ENCODE data around the gene BCL7B.
A peak's percentile ranks its signal among the peaks of the same experiment; 100 is the strongest.
"Not testable (repeated sequence)": the region's sequence is repeated elsewhere in the genome, so short reads cannot be mapped to it uniquely, and the experiment has no call there.

Gene BCL7B

GRCh38 chr7:73572767-73573186 lies 15.3 kb upstream of the BCL7B start:
- DNase-seq (ENCODE audit: low spot score): no peak

DNA sequence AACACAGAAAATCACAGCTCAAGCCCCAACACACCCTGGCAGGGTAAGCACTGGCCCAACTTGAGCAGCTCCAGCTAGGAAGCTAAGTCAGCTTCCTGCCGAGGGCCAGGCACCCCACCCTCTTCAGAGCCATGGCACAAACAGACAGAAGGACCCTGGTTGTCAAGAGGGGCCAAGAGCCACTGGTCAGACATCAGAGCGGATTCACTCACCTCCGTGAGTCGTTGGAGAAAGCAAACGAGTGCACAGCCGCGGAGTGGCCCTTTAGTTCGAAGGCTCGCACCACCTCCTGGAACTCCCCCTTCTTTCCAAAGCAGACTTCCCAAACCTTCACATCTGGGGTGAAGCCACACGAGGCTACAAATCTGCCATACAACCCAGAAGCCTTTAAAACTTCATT lies 13.5 kb upstream of the BCL7B start:
- no peak for DNase-seq (ENCODE audit: low spot score)

DNA sequence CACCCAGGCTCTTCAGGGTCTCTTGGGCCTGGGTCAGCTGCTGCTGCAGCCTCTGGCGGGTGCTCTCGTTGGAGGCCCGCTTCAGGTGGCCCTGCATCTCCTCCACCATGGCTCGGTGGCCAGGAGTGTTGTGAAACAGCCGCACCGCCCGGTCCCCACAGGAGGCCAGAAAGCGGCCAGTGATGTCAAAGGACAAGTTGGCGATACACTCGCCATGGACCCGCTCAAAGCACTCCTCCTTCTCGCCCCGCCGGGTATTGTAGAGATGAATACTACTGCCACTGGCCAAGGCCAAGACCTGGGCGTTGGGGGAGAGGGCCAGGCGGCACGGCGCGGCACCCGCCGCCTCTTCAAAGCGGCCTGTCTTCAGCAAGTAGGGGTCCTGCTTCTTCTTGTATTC lies 13.0 kb upstream of the BCL7B start:
- DNase-seq (ENCODE audit: low spot score): no peak

- no peak for DNase-seq (ENCODE audit: low spot score)
Observed at GRCh38 chr7:73569042-73569608, 11.6 kb upstream of the BCL7B start.

- DNase-seq (ENCODE audit: low spot score): no peak
Observed at GRCh38 chr7:73567846-73568685, 10.6 kb upstream of the BCL7B start.

DNA sequence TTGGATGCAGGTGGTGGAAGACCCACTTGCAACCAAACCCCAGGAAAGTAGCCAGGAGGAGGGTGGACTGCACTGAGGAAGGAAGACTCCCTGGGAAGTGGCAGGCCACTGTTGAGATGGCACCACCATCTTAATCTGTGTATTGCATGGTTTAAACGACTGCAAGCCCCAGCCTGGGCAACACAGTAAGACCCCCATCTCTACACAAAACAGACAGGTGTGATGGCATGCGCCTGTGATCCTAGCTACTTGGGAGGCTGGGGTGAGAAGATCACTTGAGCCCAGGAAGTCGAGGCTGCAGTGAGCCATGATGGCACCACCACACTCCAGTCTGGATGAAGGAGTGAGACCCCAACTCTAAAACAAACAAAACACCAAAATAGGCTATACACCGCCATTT lies 9.7 kb upstream of the BCL7B start:
- no peak for DNase-seq (ENCODE audit: low spot score)

- not testable (repeated sequence) for DNase-seq (ENCODE audit: low spot score)
Observed at GRCh38 chr7:73566431-73566830, 8.9 kb upstream of the BCL7B start.

GRCh38 chr7:73565675-73566340 lies 8.3 kb upstream of the BCL7B start:
- DNase-seq (ENCODE audit: low spot score): no peak

DNA sequence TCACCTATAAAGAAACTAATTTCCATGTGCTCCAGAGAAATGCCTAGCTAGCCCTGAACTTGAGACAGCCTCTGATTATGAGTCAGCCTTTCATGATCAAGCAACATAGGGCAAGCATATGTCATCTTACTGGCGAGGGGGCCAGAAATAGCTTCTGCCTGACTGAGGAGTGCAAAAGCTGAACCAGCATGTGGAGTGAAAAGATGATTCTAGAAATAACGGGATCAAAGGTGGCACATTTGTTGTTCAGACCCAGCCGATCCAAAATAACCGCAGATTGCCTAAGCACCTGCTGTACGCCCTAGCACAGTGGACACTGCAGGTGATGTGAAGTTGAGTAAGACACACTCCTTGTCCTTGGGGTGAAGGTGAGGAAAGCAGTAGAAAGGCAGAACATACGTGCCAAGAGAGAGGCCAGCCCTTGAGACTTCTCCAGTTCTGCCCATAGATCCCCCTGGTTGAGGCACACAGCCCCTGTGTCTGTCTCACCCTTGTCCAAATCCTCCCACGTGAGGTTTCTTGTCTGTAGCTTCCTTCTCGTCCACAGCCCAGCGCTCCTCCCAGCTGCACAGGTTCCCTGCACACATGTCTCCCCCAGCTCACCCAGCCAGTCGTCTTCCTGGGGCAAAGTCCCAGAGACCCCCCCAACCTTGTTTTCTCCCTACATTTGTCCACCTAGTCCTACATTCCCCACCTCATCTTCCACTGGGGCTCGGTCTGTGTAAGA lies 2.8 kb upstream of the BCL7B start:
- DNase-seq (ENCODE audit: low spot score): no peak

GRCh38 chr7:73557108-73557396 lies 438 bp downstream of the BCL7B start:
- peak; percentile 90 for DNase-seq (ENCODE audit: low spot score)

- no peak for DNase-seq (ENCODE audit: low spot score)
Observed at GRCh38 chr7:73556208-73557107, 1.0 kb downstream of the BCL7B start.

DNA sequence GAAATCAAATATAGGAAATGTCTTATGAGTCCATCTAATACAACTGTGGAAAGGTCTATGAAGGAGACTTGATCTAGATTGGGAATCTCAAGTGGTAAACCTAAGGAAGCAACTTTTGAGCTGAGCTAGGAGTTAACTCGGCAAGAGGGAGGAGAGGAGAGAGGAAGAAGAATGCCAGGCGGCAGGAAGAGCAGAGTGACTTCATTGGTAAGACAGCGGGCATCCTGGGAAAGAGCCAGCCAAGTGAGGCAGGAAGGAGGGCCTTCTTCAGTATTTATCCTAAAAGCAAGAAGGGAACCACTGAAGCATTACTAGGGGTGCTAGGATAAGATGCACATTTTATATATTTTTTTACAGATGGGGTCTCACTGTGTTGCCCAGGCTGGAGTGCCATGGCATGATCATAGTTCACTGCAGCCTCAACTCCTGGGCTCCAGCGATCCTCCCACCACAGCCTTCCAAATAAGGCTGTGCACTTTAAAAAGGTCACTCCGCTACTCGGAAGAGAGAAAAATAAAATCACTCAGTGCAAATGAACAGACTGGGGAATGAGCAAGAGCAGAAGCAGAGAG lies 2.0 kb downstream of the BCL7B start:
- no peak for DNase-seq (ENCODE audit: low spot score)

- DNase-seq (ENCODE audit: low spot score): not testable (repeated sequence)
Observed at GRCh38 chr7:73550093-73550492, 7.4 kb downstream of the BCL7B start.

GRCh38 chr7:73549176-73549575 lies 8.3 kb downstream of the BCL7B start:
- no peak for DNase-seq (ENCODE audit: low spot score)

GRCh38 chr7:73547841-73548240 lies 9.6 kb downstream of the BCL7B start:
- no peak for DNase-seq (ENCODE audit: low spot score)

DNA sequence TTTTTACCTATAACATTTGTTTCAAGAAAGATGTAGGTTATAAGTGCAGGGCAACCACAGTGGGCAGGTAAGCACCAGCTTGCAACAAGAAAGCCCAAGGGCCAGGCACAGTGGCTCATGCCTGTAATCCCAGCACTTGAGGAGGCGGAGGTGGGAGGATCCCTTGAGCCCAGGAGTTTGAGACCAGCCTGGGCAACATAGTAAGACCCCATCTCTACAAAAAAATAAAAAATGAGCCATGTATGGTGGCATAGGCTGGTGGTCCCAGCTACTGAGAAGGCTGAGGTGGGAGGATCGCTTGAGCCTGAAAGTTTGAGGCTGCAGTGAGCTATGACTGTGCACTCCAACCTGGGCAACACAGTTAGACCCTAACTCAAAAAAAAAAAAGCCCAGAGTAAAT lies 12.8 kb downstream of the BCL7B start:
- DNase-seq (ENCODE audit: low spot score): no peak

DNA sequence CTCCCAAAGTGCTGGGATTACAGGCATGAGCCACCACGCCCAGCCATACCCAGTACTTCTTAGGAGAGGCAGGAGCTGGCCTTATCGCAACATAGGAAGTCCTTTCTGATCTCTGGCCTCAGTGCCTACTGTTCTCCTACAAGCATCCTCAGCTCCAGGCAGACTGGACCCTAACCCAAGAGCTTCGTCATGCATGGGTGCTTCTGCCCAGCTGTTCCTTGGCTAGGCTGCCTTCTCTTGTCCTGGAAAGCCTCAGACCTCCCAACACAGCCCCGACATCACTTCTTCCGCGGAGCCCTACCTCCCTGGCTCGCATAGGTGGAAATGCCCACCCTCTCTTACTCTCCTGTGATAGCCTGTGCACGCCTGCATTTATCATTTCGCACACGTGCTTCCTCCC lies 15.8 kb downstream of the BCL7B start:
- DNase-seq (ENCODE audit: low spot score): no peak

- no peak for DNase-seq (ENCODE audit: low spot score)
Observed at GRCh38 chr7:73539709-73540108, 17.8 kb downstream of the BCL7B start.

DNA sequence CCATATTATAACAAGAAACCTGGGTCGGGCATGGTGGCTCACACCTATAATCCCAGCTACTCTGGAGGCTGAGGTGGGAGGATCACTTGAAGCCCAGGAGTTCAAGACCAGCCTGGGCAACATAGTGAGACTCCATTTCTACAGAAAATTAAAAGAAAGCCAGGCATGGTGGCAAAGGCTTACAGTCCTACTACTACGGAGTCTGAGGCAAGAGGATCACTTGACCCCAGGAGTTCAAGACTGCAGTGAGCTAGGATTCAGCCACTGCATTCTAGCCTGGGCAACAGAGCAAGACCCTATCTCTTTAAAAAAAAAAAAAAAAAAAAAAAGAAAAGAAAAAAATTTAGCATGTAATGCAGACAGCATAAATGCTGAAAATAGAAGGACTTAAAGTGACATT lies 19.0 kb downstream of the BCL7B start:
- DNase-seq (ENCODE audit: low spot score): not testable (repeated sequence)

- DNase-seq (ENCODE audit: low spot score): no peak
Observed at GRCh38 chr7:73537051-73537450, 20.4 kb downstream of the BCL7B start.

GRCh38 chr7:73536479-73536878 lies 21.0 kb downstream of the BCL7B start:
- DNase-seq (ENCODE audit: low spot score): no peak
